ENCODE results near the gene CRADD. TPM values are rescaled to one million over a fixed set of nuclear protein-coding genes. Genes with fewer than 3 reads are reported as not detected.
"Not testable (repeated sequence)": the region's sequence is repeated elsewhere in the genome, so short reads cannot be mapped to it uniquely, and the experiment has no call there.

The CRADD gene
- total RNA-seq, 2 donors from 2014 or later: 33.8 to 33.9 TPM

DNA sequence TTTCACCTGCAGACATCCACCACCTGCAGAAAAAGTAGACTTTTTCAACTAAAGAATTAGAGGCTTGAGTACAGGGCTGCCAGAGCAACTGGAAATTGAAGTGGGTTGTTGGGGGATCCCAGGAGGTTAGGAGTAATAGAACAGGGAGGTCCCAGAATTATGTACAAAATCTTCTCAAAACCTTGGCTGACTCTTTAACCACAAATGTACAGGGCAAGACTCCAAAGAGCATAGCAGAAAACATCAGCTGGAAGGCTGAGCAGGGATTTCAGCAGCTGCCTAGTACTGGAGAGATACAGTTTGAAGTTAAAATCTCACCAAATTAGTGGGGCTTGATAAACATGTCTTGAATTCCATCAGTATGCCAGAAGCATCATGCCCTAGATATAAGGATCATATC, 191.6 kb downstream of the CRADD start:
- intact Hi-C loops (cut with DNase I): no loop called here
- ATAC-seq (peak; percentile 86 to 87), DNase-seq (no peak)

DNA sequence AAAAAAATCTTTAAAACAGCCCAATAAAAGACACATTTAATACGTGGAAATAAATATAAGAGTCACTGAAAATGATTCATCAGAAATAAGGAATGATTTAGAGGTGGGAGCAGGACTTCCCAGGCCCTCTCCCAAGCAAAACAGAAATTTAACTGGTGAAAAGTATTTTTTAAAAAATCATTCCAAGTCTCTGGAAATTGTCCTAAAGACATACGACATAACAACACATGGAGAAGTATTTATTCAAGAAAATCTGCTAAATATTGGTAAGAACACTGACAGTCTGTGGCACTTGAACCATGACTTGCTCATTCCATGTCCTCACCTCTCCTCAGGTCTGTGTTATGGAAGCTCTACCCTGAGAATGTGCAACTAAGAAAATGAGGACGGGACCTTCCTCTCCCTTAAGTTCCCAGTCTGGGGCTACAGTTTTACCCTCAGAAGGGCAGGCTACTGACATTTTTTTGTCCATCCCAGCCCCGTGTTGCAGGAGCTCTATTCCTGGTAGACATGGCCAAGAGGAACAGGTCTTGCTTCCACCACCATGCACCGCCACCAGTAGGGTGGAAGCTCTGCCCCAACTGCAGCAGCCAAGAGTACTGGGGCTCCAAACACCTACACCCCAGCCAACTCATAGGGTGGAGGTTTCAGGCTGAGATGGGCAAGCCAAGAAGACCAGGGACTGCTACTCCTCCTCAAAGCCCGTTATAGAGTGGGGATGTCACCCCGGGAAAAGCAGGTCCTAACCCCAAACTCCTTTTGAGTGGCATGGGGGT, 193.0 kb downstream of the CRADD start:
- DNase-seq (no peak), ATAC-seq (peak in 1 of 2 donors; percentile 84)
- intact Hi-C loops (cut with DNase I): no loop called here

DNA sequence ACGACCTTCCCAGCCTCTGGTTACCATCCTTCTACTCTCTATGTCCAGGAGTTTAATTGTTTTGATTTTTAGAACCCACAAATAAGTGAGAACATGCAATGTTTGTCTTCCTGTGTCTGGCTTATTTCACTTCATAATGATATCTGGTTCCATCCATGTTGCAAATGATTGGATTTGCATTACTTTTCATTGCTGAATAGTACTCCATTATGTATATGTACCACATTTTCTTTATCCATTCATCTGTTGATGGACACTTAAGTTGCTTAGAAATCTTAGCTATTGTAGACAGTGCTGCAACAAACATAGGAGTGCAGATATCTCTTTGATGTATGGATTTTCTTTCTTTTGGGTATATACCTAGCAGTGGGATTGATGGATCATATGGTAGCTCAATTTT, 194.4 kb downstream of the CRADD start:
- intact Hi-C loops (cut with DNase I); DNase-seq; ATAC-seq: not testable (repeated sequence)

DNA sequence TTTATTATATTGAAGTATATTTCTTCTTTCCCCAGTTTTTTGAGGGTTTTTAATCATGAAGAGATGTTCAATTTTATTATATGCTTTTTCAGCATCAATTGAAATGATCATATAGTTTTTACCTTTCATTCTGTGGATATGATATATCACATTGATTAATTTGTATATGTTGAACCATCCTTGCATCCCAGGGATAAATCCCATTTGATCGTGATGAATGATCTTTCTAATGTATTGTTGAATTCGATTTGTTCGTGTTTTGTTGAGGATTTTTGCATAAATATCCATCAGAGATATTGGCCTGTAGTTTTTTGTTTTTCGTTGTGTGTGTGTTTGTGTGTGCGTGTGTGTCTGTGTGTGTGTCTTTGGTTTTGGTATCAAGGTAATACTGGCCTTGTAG, 196.4 kb downstream of the CRADD start:
- intact Hi-C loops (cut with DNase I): no loop called here
- no peak for ATAC-seq
- DNase-seq: no peak

DNA sequence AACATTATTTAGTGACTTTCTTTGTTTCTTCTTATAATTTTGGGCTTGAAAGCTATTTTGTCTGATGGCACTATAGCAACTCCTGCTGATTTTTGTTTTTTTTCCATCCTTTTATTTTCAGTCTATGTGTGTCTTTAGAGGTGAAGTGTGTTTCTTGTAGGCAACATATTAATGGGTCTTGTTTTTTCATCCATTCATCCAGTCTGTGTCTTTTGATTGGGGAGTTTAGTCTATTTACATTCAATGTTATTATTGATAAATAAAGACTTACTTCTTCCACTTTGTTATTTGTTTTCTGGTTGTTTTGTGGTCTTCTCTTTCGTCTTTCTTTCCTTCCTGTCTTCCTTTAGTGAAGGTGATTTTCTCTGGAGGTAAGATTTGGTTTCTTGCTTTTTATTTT, 198.0 kb downstream of the CRADD start:
- intact Hi-C loops (cut with DNase I): no loop called here
- DNase-seq (no peak), ATAC-seq (no peak)

DNA sequence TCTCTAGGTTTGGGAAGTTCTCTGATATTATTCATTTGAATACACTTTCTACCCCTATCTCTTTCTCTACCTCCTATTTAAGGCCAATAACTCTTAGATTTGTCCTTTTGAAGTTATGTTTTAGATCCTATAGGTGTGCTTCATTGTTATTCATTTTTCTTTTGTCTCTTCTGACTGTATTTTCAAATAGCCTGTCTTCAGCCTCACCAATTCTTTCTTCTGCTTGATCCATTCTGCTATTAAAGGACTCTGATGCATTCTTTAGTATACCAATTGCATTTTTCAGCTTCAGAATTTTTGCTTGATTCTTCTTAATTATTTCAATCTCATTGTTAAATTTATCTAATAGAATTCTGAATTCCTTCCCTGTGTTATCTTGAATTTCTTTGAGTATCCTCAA, 199.2 kb downstream of the CRADD start:
- DNase-seq (no peak), ATAC-seq (no peak)
- intact Hi-C loops (cut with DNase I): no loop called here

DNA sequence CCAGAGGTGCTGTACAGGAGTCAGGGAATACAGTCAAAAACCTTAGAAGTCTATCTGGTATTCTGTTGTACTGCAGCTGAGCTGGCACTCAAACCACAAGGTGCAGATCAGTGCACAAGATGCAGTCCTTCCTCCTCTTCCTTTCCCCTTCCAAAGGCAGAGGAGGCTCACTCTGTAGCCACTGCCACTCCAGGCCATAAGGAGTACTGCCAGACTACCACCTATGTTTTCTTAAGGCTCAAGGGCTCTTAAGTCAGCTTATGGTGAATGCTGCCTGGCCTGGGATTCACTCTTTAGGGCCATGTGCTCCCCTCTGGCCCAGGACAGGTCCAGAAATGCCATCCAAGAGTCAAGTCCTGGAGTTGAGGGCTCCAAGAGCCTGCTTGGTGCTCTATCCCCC, 200.3 kb downstream of the CRADD start:
- DNase-seq (no peak), ATAC-seq (no peak)
- intact Hi-C loops (cut with DNase I): no loop called here

DNA sequence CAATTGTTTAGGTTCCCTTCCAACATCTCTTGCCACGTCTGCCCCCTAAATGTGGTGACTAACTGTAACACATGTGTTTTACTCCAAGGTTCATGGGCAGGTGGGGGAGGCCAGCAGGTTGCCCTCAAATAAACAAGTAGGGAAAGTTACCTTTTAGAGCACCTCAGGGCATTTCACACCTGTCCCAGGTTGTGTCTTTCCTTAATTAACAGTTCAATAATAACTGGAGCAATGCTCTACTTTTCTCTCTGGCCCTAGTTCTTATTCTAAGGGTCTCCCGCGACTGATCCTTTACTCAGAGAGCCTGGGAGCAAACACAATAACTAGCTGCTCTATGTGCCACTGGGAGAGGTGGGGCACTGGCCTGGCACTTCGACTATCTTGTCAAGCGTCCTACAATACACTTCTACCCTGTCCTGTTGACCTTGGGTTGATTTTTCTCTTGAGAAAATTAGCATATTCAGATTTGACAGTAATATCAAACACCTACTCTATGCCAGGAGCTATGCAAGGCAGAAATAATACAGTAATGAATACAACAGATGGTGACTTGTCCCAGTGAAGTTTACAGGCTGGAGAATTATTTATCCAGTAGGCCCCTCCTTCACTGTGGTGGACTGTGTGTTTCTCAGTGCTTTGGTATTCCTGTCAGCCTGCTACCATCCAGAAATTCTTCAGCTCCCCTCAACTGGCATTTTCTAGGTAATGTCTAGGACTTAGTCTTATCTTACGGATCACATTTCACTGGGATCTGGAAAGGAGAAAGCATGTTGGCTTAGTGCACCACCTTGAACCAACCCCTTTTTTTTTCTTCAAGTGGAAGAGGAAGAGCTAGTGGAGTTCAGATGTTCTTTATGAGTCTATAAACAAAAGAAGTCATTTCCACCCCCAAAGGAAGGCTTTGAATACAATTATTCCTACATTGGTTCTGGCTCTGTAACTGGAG, 202.6 kb downstream of the CRADD start:
- no peak for DNase-seq
- ATAC-seq: peak; percentile 63 to 68
- intact Hi-C loops (cut with DNase I): no loop called here

DNA sequence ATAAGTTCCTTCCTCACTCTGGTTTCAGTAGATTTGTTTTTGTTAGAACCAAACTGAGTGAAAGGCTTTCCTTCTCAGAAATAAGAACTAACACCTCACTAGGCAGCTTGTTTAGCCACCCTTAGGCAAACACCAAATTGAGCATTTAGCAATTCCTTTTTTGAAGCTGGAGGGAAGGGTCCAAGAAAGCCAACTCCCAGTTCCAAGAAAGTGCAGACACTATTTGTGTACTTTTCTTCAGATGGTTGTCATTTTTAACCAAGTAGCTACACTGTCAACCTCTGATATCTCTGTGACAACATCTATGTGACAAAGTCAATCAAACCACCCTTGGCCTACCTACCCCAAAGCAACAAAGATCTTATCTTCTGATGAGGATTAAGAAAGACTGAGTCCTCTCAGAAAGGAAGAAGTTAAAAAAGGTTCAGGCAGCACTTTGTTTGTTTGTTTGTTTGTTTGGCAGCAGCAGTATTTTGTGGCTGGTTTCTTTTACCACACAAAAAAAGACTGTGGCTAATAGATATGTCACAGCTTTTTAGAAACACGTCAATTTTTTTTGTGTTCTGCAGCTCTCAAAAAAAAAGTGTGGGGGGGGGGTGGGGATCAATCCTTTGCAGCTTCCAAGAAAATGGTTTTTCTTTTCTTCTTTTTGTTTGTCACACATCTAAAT, 203.8 kb downstream of the CRADD start:
- no peak for DNase-seq

DNA sequence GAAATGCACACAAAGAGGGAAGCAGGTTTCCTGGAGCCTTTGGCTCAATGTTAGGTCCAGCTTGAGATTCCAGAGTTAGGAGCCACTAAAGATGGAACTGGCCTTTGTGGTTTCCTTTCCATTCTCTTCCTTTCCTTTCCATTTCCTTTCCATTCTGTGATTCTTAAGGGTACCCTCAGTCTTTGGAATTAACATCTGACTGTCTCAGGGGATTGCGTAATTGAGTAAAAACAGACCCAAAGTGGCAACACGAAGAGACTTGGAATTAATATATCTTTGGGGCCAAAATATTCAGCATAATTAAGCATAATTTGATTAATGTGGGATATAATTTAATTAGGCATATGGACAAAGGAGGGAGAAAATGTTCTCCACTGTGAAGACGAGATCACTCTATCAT, 205.6 kb downstream of the CRADD start:
- ATAC-seq (no peak), DNase-seq (no peak)
- intact Hi-C loops (cut with DNase I): no loop called here

More for the DNA sequence above, 203.8 kb downstream of the CRADD start:
- ATAC-seq: no peak
- intact Hi-C loops (cut with DNase I): no loop called here

DNA sequence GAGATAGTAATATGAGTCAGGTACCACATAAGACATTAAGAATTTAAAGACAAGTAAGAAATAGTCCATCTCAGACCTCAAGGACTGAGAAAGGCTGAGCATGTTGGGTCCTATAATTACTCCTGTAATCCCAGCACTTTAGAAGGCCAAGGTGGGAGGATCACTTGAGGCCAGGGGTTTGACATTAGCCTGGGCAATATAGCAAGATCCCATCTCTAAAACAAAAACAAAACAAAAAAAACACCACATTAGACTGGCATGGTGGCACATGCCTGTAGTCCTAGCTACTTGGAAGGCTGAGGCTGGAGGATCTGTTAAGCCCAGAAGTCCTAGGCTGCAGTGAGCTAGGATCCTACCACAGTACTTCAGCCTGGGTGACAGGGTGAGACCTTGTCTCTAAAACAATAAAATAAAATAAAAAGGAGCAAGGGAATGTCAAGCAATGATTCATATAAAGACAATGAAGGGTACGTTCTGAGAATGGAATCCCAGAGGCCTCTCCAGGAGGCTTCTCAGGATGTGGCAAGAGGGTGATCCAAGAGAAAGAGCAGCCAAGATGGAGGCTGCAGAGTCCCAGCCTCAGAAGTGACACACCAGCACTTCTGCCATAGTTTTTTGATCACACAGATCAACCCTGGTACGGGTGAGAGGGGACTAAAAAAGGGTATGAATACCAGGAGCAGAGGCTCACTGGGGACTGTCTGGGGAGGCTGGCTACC, 206.4 kb downstream of the CRADD start:
- DNase-seq (no peak), ATAC-seq (no peak)
- intact Hi-C loops (cut with DNase I): no loop called here

DNA sequence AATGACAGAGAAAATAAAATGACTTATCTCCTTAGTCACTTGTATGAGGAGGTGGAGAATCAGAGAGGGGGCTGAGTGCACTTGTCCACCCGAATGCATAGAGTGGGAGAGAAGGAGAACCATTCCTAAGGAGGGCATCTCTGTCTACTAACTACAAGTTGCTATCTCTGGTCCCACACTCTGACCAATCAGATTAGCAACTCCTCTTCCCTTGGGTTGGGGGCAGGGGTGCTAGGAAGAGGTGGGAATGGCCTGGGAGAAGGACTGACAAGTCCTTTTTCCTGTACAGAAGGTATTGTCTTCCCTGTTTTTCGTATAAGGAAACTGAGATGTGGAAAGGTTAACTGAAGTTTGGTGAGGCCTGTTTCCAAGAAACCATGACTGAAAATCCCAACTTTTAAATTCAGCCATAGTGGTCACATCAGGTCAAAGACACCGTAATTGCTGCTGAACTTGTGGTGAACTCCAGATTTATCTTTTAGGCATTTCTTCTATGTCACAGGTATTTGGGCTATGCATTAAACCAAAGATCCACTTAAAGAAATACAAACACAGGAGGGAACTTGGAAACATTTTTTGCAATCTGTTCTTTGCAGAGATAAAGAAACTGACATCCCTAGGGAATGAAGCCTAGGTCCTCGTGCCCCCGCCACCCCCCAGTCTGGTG, 207.8 kb downstream of the CRADD start:
- intact Hi-C loops (cut with DNase I): no loop called here
- ATAC-seq (no peak), DNase-seq (no peak)

DNA sequence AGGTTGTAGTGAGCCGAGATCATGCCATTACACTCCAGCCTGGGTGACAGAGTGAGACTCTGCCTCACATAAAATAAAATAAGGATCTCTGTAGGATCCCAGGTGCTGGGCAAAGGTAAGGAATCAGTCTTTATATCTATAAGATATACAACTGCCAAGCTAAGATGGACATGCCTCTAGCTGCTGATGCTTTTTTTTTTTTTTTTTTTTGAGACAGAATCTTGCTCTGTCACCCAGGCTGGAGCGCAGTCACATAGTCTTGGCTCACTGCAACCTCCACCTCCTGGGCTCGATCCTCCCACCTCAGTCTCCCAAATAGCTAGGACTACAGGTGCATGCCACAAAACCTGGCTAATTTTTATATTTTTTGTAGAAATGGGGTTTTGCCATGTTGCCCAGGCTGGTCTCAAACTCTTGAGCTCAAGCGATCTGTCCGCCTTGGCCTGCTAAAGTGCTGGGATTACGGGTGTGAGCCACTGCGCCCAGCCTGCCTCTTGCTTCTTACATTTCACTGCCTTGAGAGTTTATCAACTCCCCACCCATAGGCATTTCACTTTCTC, 208.9 kb downstream of the CRADD start:
- not testable (repeated sequence) for ATAC-seq

DNA sequence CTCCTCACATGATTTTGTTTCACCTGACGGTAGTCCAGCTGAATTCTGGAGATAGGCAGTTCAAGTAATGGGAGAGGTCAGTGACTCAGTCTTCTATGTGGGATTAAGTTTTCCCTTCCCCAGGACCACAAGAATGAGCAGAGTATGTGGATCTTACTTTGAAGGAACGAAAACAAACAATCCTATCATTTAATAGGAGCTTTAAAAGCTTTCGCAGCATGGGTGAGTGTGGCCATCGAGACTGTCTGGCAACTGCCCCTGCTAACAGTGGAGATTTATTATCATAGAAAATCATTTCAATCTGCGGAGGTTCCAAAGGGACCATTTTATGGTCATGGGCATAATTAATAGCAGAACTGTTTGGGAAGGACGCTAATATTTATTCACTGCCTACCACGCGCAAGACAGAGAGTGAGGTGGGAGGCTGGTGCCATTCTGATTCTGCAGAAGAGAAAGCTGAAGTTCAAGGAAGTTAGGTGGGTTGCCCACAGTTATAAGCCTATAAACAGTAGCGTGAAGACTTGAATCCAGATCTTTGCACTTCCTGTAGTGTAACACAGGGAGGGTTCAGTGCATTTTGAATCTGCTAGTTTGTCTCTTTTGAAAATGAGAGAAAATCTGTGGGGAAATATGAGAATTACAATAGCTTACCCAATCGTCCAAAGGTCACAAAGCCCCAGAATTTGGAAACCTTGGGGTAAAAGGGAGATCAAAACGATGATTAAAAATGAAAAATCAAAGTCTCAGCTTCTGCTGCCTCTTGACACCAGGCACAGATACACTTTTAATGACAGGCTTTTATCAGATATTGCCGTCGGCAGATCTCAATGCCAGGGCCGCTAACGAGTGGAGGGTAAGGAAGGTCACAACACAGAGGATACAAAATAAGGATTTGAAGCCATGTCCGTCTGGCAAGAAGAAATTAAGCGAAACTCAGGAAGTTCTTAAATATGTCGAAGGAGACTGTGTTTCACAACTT, 209.6 kb downstream of the CRADD start:
- intact Hi-C loops (cut with DNase I): no loop called here
- DNase-seq: no peak
- ATAC-seq: no peak

More for the DNA sequence above, 208.9 kb downstream of the CRADD start:
- DNase-seq; intact Hi-C loops (cut with DNase I): not testable (repeated sequence)

DNA sequence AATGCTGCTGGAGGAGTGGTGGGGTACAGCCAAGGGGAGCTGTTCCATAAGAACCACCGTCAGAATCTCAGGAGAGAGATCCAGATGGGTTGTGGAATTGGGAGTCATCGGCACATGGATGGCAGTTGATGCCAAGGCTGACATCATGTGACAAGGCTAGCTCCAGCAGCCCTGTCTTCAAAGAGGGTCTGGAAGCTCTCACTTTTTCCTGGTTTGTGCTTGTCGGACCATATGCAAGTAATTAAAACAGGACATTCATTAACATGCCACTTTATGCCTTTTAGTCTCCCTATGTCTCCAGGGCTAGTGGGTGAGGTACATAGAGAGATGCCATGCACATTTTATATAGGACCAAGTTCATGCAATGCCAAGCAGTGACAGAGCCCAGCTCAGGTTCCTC, 211.8 kb downstream of the CRADD start:
- DNase-seq (no peak), ATAC-seq (no peak)
- intact Hi-C loops (cut with DNase I): no loop called here

DNA sequence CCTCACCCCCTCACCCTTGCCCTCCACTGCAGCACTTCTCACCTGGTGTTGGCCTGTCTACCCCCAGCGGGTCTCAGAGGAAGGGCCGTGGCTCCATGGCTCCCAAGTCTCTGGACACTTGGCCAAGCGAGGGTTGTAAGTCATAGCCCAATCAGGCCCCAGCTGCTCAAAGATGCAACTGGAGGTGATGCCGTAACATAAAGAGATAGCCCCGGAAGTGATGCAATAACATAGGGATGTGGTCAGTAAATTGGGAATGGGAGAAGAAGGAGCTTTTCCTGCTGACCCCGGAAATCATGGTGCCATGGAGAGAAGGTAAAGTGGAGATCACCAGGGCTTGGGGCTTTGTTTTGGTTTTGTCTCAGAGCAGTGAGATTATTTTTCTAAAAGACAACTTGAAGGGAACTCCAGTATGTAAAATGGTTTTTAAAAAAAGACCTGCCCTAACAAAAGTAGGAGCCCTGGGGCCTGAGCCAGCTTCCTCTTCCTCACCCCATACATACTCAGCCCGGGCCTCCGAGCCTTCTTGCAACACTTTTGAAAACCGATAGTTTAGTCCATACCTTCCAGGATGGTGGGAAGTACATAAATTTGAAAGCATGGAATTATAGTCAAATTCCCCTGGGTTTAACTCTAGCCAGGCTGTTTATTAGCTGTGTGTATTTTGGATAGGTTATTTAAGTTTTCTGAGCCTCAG, 212.5 kb downstream of the CRADD start:
- intact Hi-C loops (cut with DNase I): loop anchor here in 1 of 2 donors (10.0 kb wide), 2 partner anchors 75 to 105 kb away; no protein-coding TSS in a partner anchor
- DNase-seq (no peak), ATAC-seq (no peak)
